OCI-LY7 (cell line): ENCODE results near the gene ASPHD1. TPM values are rescaled to one million over a fixed set of nuclear protein-coding genes. Genes with fewer than 3 reads are reported as not detected.

Experiments
- BruUV-seq: library from RNA; stranded (reverse); fragments of 400-500 nt; replicated peaks from 2 replicates; lab custom pipeline; 2021; lab: Mats Ljungman, UMichigan
- CTCF ChIA-PET: fragments of 300-600 bp; sonication (Branson Sonifier 250); formaldehyde crosslinking; loops from one replicate; lab custom pipeline; 2022; ENCODE audit warnings: antibody characterized with exemption; ENCODE audit not compliant: unreplicated experiment; lab: Charles Lee
- POLR2A ChIA-PET: fragments of 300-600 bp; sonication (Branson Sonifier 250); formaldehyde crosslinking; loops from one replicate; lab custom pipeline; 2022; ENCODE audit warnings: antibody characterized with exemption; lab: Charles Lee
- DNase-seq: peaks from one replicate; pipeline ENCODE4 v3.0.0-alpha.2; 2015; ENCODE audit warnings: low spot score
- H2AFZ ChIP-seq: fragments of 200-600 bp; sonication (generic), shearing (Covaris generic); 2 replicates; pipeline ENCODE4 v1.6.1; 2014; ENCODE audit warnings: mild to moderate bottlenecking, antibody characterized with exemption, low read length, moderate library complexity
- H3K27ac ChIP-seq: fragments of 200-600 bp; sonication (generic); 2 replicates; pipeline ENCODE4 v1.5.1; 2014; ENCODE audit warnings: mixed run types, low read depth, mild to moderate bottlenecking, moderate library complexity, low read length, inconsistent platforms; ENCODE audit not compliant: poor library complexity, severe bottlenecking
- H3K36me3 ChIP-seq: fragments of 200-600 bp; sonication (generic); 2 replicates; pipeline ENCODE4 v1.6.1; 2014; ENCODE audit warnings: mild to moderate bottlenecking, antibody characterized with exemption, low read length, moderate library complexity, mixed read lengths; ENCODE audit not compliant: insufficient read depth
- H3K4me1 ChIP-seq: fragments of 200-600 bp; sonication (generic); 2 replicates; pipeline ENCODE4 v1.5.1; 2014; ENCODE audit warnings: mild to moderate bottlenecking, low read length; ENCODE audit not compliant: insufficient read depth, poor library complexity, severe bottlenecking
- H3K4me2 ChIP-seq: fragments of 200-600 bp; sonication (generic); 2 replicates; pipeline ENCODE4 v1.6.1; 2014; ENCODE audit warnings: mild to moderate bottlenecking, low read length
- H3K4me3 ChIP-seq: fragments of 200-600 bp; sonication (generic); 2 replicates; pipeline ENCODE4 v1.5.1; 2014; ENCODE audit warnings: mild to moderate bottlenecking, low read depth, low read length; ENCODE audit not compliant: poor library complexity, severe bottlenecking
- H3K79me2 ChIP-seq: fragments of 200-600 bp; sonication (generic); 2 replicates; pipeline ENCODE4 v1.6.1; 2016; ENCODE audit warnings: low read depth, mild to moderate bottlenecking, low read length, moderate library complexity, mixed read lengths; ENCODE audit not compliant: insufficient read depth
- H3K9me2 ChIP-seq: fragments of 200-600 bp; sonication (generic); 2 replicates; pipeline ENCODE4 v1.6.1; 2016; ENCODE audit warnings: mild to moderate bottlenecking, low read length, mixed read lengths; ENCODE audit not compliant: insufficient read depth
- H3K9me3 ChIP-seq: fragments of 200-600 bp; sonication (generic); 2 replicates; pipeline ENCODE4 v1.6.1; 2014; ENCODE audit warnings: mild to moderate bottlenecking, mixed run types, low read length, mixed read lengths
- H4K20me1 ChIP-seq: fragments of 200-600 bp; sonication (generic); 2 replicates; pipeline ENCODE4 v1.6.1; 2014; ENCODE audit warnings: mild to moderate bottlenecking, antibody characterized with exemption, low read length, moderate library complexity, mixed read lengths; ENCODE audit not compliant: insufficient read depth
- EZH2phosphoT487 ChIP-seq: fragments of 200-600 bp; sonication (generic); IDR thresholded peaks from 2 replicates; pipeline ENCODE4 v1.6.1; 2018; ENCODE audit warnings: low read depth, borderline replicate concordance, mild to moderate bottlenecking, mixed run types, antibody characterized with exemption, low read length, moderate library complexity, mixed read lengths
- intact Hi-C: fragments of 100-400 bp; cut with micrococcal nuclease; formaldehyde crosslinking; loops from one replicate; pipeline ENCODE4 v1.10.0; 2022; ENCODE audit not compliant: unreplicated experiment
- total RNA-seq, 2 experiments: library from RNA; depleted of rRNA in 1 of 2; stranded (reverse); fragments of >200 nt in 1 of 2; shearing (Covaris generic) in 1 of 2; gene quantifications; 2 replicates each; pipeline ENCODE4 v1.2.3, GENCODE V29; 2014 to 2022
- TF ChIP-seq, protein P1 (sequence below): fragments of 200-600 bp; sonication (generic); conservative IDR thresholded peaks from 2 replicates; pipeline ENCODE4 v1.5.1; 2014; ENCODE audit warnings: mild to moderate bottlenecking, antibody characterized with exemption, low read length, moderate library complexity, mixed read lengths

The ASPHD1 gene
- total RNA-seq, 2 experiments from 2014 or later, result 0.30 TPM; not detected in 1

GRCh38 chr16:29898804-29899515 lies 1.3 kb upstream of the ASPHD1 start:
- no peak for TF ChIP-seq EZH2phosphoT487
- TF ChIP-seq, protein P1, sequence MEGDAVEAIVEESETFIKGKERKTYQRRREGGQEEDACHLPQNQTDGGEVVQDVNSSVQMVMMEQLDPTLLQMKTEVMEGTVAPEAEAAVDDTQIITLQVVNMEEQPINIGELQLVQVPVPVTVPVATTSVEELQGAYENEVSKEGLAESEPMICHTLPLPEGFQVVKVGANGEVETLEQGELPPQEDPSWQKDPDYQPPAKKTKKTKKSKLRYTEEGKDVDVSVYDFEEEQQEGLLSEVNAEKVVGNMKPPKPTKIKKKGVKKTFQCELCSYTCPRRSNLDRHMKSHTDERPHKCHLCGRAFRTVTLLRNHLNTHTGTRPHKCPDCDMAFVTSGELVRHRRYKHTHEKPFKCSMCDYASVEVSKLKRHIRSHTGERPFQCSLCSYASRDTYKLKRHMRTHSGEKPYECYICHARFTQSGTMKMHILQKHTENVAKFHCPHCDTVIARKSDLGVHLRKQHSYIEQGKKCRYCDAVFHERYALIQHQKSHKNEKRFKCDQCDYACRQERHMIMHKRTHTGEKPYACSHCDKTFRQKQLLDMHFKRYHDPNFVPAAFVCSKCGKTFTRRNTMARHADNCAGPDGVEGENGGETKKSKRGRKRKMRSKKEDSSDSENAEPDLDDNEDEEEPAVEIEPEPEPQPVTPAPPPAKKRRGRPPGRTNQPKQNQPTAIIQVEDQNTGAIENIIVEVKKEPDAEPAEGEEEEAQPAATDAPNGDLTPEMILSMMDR, result no peak
- intact Hi-C loops, result no loop called here
- CTCF ChIA-PET, result interaction anchor here (0.6 kb wide), 1 partner anchor 29 kb away, joined by 4 read pairs; no protein-coding TSS in a partner anchor

DNA sequence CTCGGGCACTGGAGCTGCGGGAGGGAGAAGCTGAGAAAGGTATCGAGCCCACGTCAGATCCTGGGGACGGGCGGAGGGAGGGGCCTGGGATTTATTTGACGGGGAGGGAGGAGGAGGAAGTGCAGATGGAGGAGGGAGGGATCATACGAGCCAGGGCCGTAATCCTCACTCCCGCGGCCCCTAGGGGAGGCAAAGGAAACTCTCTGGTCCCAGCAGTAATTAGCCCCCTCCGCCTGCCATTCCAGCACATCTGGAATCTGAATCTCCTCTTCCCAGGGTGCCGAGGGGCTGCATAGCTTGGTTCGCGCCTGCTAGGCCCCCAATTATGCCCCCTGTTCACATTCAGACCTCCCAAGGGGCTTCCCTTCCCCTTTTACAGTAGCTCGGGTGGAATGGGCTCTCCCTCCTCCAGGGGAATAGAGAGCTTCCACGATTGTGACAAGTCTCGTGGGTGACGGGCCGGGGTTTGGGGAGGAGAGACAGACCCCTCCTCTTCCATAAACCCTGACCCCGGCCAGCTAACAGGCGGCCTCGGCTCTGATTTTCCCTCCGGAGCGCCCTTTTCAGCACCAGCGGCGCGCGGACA lies 679 bp upstream of the ASPHD1 start, which contains the start of gene SEZ6L2:
SEZ6L2 (minus strand) TSS at position 35 of the 586 bp plus-strand sequence. CDS start 531 bp downstream, outside the sequence.
- intact Hi-C loops, result no loop called here
- no peak for DNase-seq

More at GRCh38 chr16:29898804-29899515, 1.3 kb upstream of the ASPHD1 start:
- H3K4me1 ChIP-seq, result no peaks in the 10 kb centered on the region
- H3K4me2 ChIP-seq, result no peak overlapping the region
- no peaks in the 10 kb centered on the region for H3K36me3 ChIP-seq
- no peaks in the 10 kb centered on the region for H3K79me2 ChIP-seq
- no peak overlapping the region for H2AFZ ChIP-seq
- H3K9me2 ChIP-seq, result no peaks in the 10 kb centered on the region
- no TSS peak for BruUV-seq
- no peak overlapping the region for H3K4me3 ChIP-seq
- H3K27ac ChIP-seq, result no peak overlapping the region
- no peak for DNase-seq
- POLR2A ChIA-PET, result interaction anchor here (0.6 kb wide), 1 partner anchor 160 kb away, joined by 4 read pairs; no protein-coding TSS in a partner anchor
- no peaks in the 10 kb centered on the region for H4K20me1 ChIP-seq
- no peaks in the 10 kb centered on the region for H3K9me3 ChIP-seq

More for the DNA sequence above, 679 bp upstream of the ASPHD1 start, which contains the start of gene SEZ6L2:
- TF ChIP-seq, protein P1, result no peak
- no peak for TF ChIP-seq EZH2phosphoT487
- Histone ChIP-seq H3K4me1 (no peaks in the 10 kb centered on the region), H3K9me3 (no peaks in the 10 kb centered on the region), H3K4me2 (peak within 1 kb of the TSS; percentile 62), H3K4me3 (peak within 1 kb of the TSS; percentile 67), H3K36me3 (no peaks in the 10 kb centered on the region), H2AFZ (peak within 1 kb of the TSS; percentile 5; the same call in 1 of the 2 replicates), H4K20me1 (no peaks in the 10 kb centered on the region), H3K27ac (no peak within 1 kb of the TSS), H3K79me2 (no peaks in the 10 kb centered on the region), H3K9me2 (no peaks in the 10 kb centered on the region)
- ChIA-PET CTCF (interaction anchor here (1.2 kb wide), 1 partner anchor 10 kb away, joined by 4 read pairs; no protein-coding TSS in a partner anchor), POLR2A (interaction anchor here (0.6 kb wide), 1 partner anchor 160 kb away, joined by 4 read pairs; no protein-coding TSS in a partner anchor)
- BruUV-seq, result no TSS peak
